ENCODE data around the gene PRKG1. TPM values are rescaled to one million over a fixed set of nuclear protein-coding genes. Genes with fewer than 3 reads are reported as not detected.

Gene PRKG1
- total RNA-seq, 1 donor from 2014 or later, result 4.6 TPM

- no peaks in the 10 kb centered on the region for H3K27me3 Mint-ChIP-seq
- H3K36me3 Mint-ChIP-seq (ENCODE audit: insufficient read depth), result no peaks in the 10 kb centered on the region
- no peak overlapping the region for H3K27ac Mint-ChIP-seq
- peaks cover 5% of the 10 kb centered on the region for H3K4me1 Mint-ChIP-seq (ENCODE audit: low read depth)
- TF ChIP-seq CTCF (IDR thresholded peaks at IDR 0.05; ENCODE audit: unreplicated experiment), result no peak
- H3K4me3 Mint-ChIP-seq (ENCODE audit: low read depth), result no peak overlapping the region
- DNase-seq (ENCODE audit: low spot score, unreplicated experiment), result no peak
- no peaks in the 10 kb centered on the region for H3K9me3 Mint-ChIP-seq (ENCODE audit: low read depth)
Measured at GRCh38 chr10:51606825-51607462, 532.7 kb downstream of the PRKG1 start.

- Mint-ChIP-seq H3K4me1 (ENCODE audit: low read depth) (peaks cover 5% of the 10 kb centered on the region), H3K9me3 (ENCODE audit: low read depth) (peaks cover 4% of the 10 kb centered on the region), H3K36me3 (ENCODE audit: insufficient read depth) (no peaks in the 10 kb centered on the region), H3K4me3 (ENCODE audit: low read depth) (no peak overlapping the region), H3K27ac (no peak overlapping the region), H3K27me3 (no peaks in the 10 kb centered on the region)
- no peak for DNase-seq (ENCODE audit: low spot score, unreplicated experiment)
- TF ChIP-seq CTCF (IDR thresholded peaks at IDR 0.05; ENCODE audit: unreplicated experiment), result no peak
Measured at GRCh38 chr10:51607463-51607835, 533.2 kb downstream of the PRKG1 start.

GRCh38 chr10:51608211-51608610 lies 533.9 kb downstream of the PRKG1 start:
- Mint-ChIP-seq H3K9me3 (ENCODE audit: low read depth) (peaks cover 4% of the 10 kb centered on the region), H3K27ac (no peak overlapping the region), H3K36me3 (ENCODE audit: insufficient read depth) (no peaks in the 10 kb centered on the region), H3K4me1 (ENCODE audit: low read depth) (peaks cover 4% of the 10 kb centered on the region), H3K4me3 (ENCODE audit: low read depth) (no peak overlapping the region), H3K27me3 (no peaks in the 10 kb centered on the region)
- DNase-seq (ENCODE audit: low spot score, unreplicated experiment), result no peak
- TF ChIP-seq CTCF (IDR thresholded peaks at IDR 0.05; ENCODE audit: unreplicated experiment), result no peak

- Mint-ChIP-seq H3K9me3 (ENCODE audit: low read depth) (peaks cover 14% of the 10 kb centered on the region), H3K27ac (no peak overlapping the region), H3K4me3 (ENCODE audit: low read depth) (no peak overlapping the region), H3K4me1 (ENCODE audit: low read depth) (no peaks in the 10 kb centered on the region), H3K27me3 (no peaks in the 10 kb centered on the region), H3K36me3 (ENCODE audit: insufficient read depth) (no peaks in the 10 kb centered on the region)
- TF ChIP-seq CTCF (IDR thresholded peaks at IDR 0.05; ENCODE audit: unreplicated experiment), result no peak
- no peak for DNase-seq (ENCODE audit: low spot score, unreplicated experiment)
Measured at GRCh38 chr10:51615764-51616298, 541.5 kb downstream of the PRKG1 start.

GRCh38 chr10:51617576-51618235 lies 543.4 kb downstream of the PRKG1 start:
- Mint-ChIP-seq H3K4me1 (ENCODE audit: low read depth) (no peaks in the 10 kb centered on the region), H3K9me3 (ENCODE audit: low read depth) (peaks cover 10% of the 10 kb centered on the region), H3K4me3 (ENCODE audit: low read depth) (no peak overlapping the region), H3K36me3 (ENCODE audit: insufficient read depth) (no peaks in the 10 kb centered on the region), H3K27me3 (no peaks in the 10 kb centered on the region), H3K27ac (no peak overlapping the region)
- no peak for DNase-seq (ENCODE audit: low spot score, unreplicated experiment)
- no peak for TF ChIP-seq CTCF (IDR thresholded peaks at IDR 0.05; ENCODE audit: unreplicated experiment)

Data from progenitor cell of endocrine pancreas (in vitro differentiated cells).